Lung microvascular endothelial cell (primary cell): ENCODE data around the gene WDR83. TPM values are rescaled to one million over a fixed set of nuclear protein-coding genes. Genes with fewer than 3 reads are reported as not detected.
"Not testable (repeated sequence)": the region's sequence is repeated elsewhere in the genome, so short reads cannot be mapped to it uniquely, and the experiment has no call there.

Experiments used
- DNase-seq, 2 donors: peaks; one replicate each; pipeline versions ENCODE4 v3.0.0 to v3.0.0-alpha.2; 2010; ENCODE audit warnings: low read depth in 2 of 2
- total RNA-seq: library from RNA; depleted of rRNA; stranded (reverse); fragments of >200 nt; gene quantifications from 2 replicates; pipeline ENCODE4 v1.2.1, GENCODE V29; 2014

WDR83 gene
- total RNA-seq, 1 donor from 2014 or later: 9.1 TPM

- no peak for DNase-seq
These were observed 11.1 kb upstream of the WDR83 start for GRCh38 chr19:12655546-12655945.

- DNase-seq: no peak
These were observed 9.6 kb upstream of the WDR83 start for GRCh38 chr19:12656899-12657571.

- DNase-seq: no peak
These were observed 8.6 kb upstream of the WDR83 start for GRCh38 chr19:12657966-12658365.

- DNase-seq: no peak
These were observed 5.6 kb upstream of the WDR83 start for GRCh38 chr19:12660980-12661379.

DNA sequence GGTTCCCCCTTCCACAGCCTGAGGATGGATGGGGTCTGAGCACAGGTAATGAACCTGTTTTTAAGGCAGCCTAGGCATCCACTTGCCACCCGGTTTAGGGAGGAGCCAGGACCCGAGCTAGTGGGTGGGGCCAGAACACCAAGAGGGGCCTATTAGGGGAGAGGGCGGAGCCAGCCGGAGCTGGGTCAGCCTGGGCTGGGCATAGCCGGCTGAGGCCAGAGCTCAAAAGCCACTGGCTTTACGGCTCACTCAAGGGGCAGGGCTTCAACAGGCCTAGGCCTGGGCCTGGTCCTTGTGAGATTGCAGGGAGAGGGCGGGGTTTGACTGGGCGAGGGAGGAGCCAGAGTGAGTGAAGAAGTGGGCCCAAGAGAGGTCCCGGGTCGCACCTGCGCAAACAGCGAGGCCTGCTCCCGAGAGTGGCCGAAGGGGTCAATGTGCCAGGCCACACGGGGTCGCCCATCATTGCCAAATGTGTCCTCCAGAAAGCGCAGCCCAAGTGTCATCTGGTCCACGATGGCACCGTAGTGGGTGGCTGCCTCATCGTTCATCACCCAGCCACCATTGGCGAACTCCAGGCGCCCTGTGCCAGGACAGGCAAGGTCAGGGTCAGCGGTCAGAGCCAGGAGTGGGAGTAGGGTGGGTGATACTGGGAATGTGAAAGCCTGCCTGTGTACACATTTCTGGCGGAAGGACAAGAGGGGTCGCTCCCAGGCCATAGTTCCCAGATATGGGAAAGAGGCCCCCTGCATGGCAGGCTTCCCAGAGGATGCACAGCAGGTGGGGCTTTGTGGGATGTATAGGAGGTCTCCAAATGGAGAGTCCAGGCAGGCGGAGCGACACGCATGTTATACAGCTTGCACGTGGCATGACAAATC, 2.0 kb upstream of the WDR83 start:
- DNase-seq: no peak

GRCh38 chr19:12665281-12665573, 1.4 kb upstream of the WDR83 start:
- DNase-seq: no peak

- no peak for DNase-seq
These were observed 839 bp upstream of the WDR83 start for GRCh38 chr19:12665671-12666264.

- DNase-seq: no peak
These were observed 1.2 kb downstream of the WDR83 start for GRCh38 chr19:12667731-12668302.

GRCh38 chr19:12668346-12668745, 1.7 kb downstream of the WDR83 start:
- DNase-seq: no peak

DNA sequence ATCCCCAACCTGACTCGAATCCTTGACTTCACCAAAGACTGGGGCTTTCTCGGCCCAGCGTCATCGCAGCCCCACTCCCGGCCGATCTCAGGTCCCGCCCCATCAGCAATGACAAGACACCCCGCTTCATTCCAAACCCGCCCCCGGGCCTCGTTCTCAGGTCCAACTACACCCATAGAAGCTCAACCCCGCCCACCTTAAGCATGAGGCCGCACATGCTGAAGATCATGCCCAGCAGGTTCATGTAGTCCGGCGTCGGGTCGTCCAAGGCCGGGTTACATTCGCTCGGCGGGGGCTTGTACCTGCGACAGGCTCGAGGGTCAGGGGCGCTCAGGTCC, 2.3 kb downstream of the WDR83 start:
- DNase-seq: peak; percentile 69

DNA sequence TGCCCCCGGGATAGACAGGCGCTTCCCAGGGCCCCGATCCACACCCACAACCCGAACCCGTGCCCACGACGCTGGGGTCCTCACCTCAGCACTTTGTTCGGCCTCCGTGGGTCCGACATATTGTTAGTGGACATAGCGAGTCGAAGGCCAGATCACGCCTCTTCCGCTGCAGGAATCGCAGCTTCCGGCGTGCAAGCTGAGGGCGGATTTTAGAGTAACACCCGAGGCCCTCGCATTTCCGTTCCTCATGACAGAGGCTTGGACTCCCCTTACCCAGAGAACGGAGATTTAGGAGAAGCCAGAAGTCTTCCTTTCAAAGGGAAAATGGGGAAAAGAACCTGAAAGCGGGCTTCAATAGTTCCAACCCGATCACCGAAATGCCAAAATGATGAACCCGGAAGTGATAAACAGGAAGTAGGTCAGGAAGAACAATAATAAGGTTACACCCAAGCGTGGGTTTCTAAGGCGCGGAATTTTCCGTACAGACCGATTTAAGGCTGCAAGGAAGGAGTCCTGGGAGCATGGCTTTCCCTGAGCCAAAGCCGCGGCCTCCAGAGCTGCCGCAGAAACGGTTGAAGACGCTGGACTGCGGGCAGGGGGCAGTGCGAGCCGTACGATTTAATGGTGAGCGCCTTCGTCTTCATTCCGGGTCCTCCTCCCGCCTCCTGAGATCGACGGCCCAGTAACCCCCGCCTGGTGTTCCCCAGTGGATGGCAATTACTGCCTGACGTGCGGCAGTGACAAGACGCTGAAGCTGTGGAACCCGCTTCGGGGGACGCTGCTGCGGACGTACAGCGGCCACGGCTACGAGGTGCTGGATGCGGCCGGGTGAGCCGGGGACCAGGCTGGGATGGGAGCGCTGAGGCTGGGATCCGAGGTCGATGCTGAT, 2.9 kb downstream of the WDR83 start:
- peak; percentile 90 to 91 for DNase-seq

- DNase-seq: no peak
These were observed 3.7 kb downstream of the WDR83 start for GRCh38 chr19:12670159-12670928.

- no peak for DNase-seq
These were observed 6.1 kb downstream of the WDR83 start for GRCh38 chr19:12672744-12673143.

DNA sequence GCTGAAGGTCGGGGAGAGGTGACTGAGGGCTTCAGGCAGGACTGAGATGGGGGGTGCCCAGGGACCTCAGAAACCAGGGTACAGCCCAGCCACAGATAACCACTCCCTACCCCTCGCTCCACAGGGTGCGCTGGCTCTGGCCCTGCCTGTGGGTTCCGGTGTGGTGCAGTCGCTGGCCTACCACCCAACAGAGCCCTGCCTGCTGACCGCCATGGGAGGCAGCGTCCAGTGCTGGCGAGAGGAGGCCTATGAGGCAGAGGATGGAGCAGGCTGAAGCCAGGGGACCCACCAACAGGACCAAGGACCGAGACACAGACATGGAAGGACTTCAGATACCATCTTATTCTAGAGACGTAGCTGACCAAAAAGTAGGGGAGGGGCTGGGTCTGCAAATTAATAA, 8.8 kb downstream of the WDR83 start:
- DNase-seq: no peak

DNA sequence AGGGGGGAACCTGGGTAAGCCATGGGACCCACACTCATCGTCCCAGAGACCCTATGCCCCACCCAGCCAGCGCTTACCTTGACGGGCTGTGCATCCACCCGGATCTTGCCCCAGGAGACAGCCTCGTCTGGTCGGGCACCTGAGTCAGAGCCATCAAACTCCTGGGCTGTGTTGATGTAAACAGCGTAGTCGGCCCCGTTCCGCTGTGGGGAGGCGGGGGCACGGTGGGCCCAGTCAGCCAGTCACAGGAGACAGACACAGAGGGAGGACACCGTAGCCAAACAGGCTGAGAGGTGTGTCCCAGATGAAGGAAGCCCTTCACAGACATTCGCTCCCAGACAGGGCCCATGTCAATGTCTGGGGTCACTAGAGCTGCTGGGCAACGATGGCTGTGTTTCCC, 9.3 kb downstream of the WDR83 start:
- no peak for DNase-seq

DNA sequence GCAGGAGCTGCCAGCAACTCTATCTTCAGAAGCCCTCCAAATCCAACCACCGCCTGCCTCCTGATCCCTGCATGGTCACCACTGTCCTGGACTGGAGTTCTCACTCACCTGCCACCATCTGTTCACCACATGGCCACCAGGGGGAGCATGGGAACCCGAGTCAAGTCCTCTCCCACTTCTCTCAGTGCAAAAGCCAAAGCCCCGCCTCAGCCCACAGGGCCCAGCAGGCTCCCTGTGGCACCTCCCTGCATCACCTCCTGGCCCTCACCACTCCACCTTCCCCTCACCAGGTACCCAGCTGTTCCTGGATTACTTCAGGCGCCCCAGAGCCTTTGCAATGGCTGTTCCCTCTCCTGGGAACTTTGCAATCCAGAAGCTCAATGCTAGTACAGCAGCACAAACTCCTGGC, 9.8 kb downstream of the WDR83 start:
- DNase-seq: peak; percentile 71 to 85

- DNase-seq: no peak
These were observed 10.3 kb downstream of the WDR83 start for GRCh38 chr19:12676928-12677327.

DNA sequence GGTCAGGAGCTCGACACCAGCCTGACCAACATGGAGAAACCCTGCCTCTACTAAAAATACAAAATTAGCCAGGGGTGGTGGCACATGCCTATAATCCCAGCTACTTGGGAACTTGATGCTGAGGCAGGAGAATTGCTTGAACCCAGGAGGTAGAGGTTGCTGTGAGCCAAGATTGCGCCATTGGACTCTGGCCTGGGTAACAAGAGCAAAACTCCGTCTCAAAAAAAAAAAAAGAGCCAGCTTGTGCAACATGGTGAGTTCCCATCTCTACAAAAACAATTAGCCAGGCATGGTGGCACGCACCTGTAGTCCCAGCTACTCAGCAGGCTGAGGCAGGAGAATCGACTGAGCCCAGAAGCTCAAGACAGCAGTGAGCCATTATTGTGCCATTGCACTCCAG, 11.4 kb downstream of the WDR83 start:
- not testable (repeated sequence) for DNase-seq

DNA sequence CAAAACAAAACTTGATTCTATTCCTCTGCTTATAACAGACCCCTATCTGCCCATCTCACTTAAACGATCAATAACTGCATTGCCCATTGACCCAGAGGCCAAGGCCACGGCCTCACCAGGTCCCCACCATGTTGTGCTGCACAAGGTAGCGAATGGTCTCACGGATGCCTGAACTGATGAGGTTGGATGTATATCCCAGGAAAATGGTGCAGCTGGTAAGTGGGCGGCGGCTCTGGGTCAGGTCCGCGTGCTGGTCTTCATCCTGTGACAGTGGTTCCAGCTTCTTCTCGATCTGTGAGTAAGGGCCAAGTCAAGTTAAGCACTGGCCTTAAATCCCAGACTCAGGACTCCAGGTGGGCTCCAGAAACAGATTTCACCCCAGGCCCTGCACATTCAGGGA, 13.4 kb downstream of the WDR83 start:
- no peak for DNase-seq

DNA sequence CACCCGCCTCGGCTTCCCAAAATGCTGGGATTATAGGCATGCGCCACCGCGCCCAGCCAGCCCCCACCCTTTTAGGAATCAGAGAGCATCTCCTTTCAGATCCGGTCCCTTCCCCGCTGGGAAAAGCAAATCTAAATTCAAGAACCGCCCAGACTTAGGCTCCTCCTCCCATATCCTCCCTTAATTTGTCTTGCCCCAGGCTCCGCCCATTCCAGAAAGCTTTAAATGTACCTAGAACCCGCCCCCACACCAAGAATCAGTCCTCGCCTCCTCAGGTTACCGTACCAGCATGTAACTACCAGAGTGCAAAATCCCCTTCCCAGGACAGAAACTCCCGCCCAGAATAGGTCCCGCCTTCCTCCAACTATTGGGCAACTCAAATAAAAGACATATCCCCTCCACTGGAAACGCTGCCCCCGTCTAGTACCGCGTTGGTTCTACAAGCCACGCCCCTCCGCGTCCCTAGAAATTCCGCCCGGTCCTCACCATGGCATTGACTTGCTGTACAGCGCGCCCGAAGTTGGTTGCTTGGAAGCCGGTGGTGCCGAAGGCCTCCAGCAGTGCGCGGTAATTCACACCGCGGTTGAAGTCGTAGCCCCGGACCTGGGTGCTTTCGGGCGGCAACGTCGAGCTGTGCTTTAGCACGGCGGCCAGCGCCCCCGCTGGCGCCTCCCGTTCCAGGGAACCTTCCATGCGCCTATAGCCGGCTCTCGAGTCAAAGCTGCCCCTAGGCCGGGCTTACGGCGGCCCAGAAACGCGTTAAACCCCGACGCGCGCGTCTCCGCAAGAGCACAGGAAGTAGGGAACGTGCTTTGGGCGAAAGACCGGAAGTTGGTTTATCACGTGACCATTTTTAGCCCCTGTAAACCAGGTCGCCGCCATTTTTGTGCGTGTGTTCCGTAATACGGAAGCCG, 14.7 kb downstream of the WDR83 start, which contains the start of gene DHPS:
Gene DHPS, minus strand, starts transcription at position 807 of the 914 bp plus-strand sequence. Its CDS starts 114 bp downstream, at position 693.
- DNase-seq: peak; percentile 98
